GM19025 (cell line): ENCODE data around the gene ZC3H7B.
"Not testable (repeated sequence)": the region's sequence is repeated elsewhere in the genome, so short reads cannot be mapped to it uniquely, and the experiment has no call there.

Experiments used
- ATAC-seq: cut with Tn5 transposase; IDR thresholded peaks from one replicate; pipeline ENCODE4 v1.9.1; 2021; ENCODE audit warnings: mild to moderate bottlenecking, low read depth, moderate library complexity; ENCODE audit not compliant: unreplicated experiment

Gene ZC3H7B

GRCh38 chr22:41301085-41302020 is at the start of gene ZC3H7B:
Gene ZC3H7B (plus strand): TSS chr22:41301525. CDS start chr22:41320661, 19,136 bp downstream.
- ATAC-seq: peak; percentile 91

GRCh38 chr22:41252365-41252764 is 49.0 kb upstream of the ZC3H7B start:
- no peak for ATAC-seq

- no peak for ATAC-seq
Observed at GRCh38 chr22:41254230-41254629, 47.1 kb upstream of the ZC3H7B start.

- no peak for ATAC-seq
Observed at GRCh38 chr22:41256254-41257253, 44.8 kb upstream of the ZC3H7B start.

GRCh38 chr22:41257696-41258095 is 43.6 kb upstream of the ZC3H7B start:
- no peak for ATAC-seq

GRCh38 chr22:41259756-41260155 is 41.6 kb upstream of the ZC3H7B start:
- ATAC-seq: not testable (repeated sequence)

- no peak for ATAC-seq
Observed at GRCh38 chr22:41260871-41261270, 40.5 kb upstream of the ZC3H7B start.

GRCh38 chr22:41261541-41262249 is 39.6 kb upstream of the ZC3H7B start:
- no peak for ATAC-seq

GRCh38 chr22:41262250-41262765 is 39.0 kb upstream of the ZC3H7B start:
- no peak for ATAC-seq

GRCh38 chr22:41263704-41264103 is 37.6 kb upstream of the ZC3H7B start:
- no peak for ATAC-seq

GRCh38 chr22:41264408-41264941 is 36.9 kb upstream of the ZC3H7B start:
- no peak for ATAC-seq

- no peak for ATAC-seq
Observed at GRCh38 chr22:41267958-41268357, 33.4 kb upstream of the ZC3H7B start.

- ATAC-seq: no peak
Observed at GRCh38 chr22:41271787-41272186, 29.5 kb upstream of the ZC3H7B start.

GRCh38 chr22:41273128-41273527 is 28.2 kb upstream of the ZC3H7B start:
- no peak for ATAC-seq

GRCh38 chr22:41274856-41275255 is 26.5 kb upstream of the ZC3H7B start:
- no peak for ATAC-seq

- ATAC-seq: no peak
Observed at GRCh38 chr22:41280065-41280464, 21.3 kb upstream of the ZC3H7B start.

GRCh38 chr22:41280854-41281253 is 20.5 kb upstream of the ZC3H7B start:
- ATAC-seq: no peak

GRCh38 chr22:41284465-41284864 is 16.9 kb upstream of the ZC3H7B start:
- no peak for ATAC-seq

GRCh38 chr22:41285441-41285819 is 15.9 kb upstream of the ZC3H7B start:
- peak; percentile 6 for ATAC-seq
